HCT116 (cell line): Measurements from ENCODE around the gene SUSD6. TPM values are rescaled to one million over a fixed set of nuclear protein-coding genes. Genes with fewer than 3 reads are reported as not detected.

Source experiments
- ATAC-seq: fragments of 200-7000 bp; cut with Tn5 transposase; 2 replicates; pipeline ENCODE4 v1.9.1; 2020; ENCODE audit warnings: mild to moderate bottlenecking, moderate library complexity
- BruUV-seq: library from RNA; stranded (reverse); fragments of 400-500 nt; replicated peaks from 2 replicates; lab custom pipeline; 2021; lab: Mats Ljungman, UMichigan
- CTCF ChIA-PET: fragments of 300-600 bp; sonication (Branson Sonifier 250); formaldehyde crosslinking; loops from one replicate; lab custom pipeline; 2021; ENCODE audit warnings: antibody characterized with exemption; lab: Charles Lee
- POLR2A ChIA-PET: fragments of 300-600, 350-600 bp; sonication (Branson Sonifier 250); formaldehyde crosslinking; loops from one replicate; lab custom pipeline; 2021; ENCODE audit warnings: antibody characterized with exemption; lab: Charles Lee
- RAD21 ChIA-PET, 2 experiments: fragments of 300-600 bp; sonication (Branson Sonifier 250); formaldehyde crosslinking; loops; one replicate each; lab custom pipeline; 2023; ENCODE audit warnings: low total read pairs in 2 of 2; ENCODE audit not compliant: uncharacterized antibody in 2 of 2, unreplicated experiment in 2 of 2, low non-redundant PET in 1 of 2; lab: Charles Lee
- DNase-seq: peaks from one replicate; pipeline ENCODE4 v3.0.0-alpha.2; 2010; ENCODE audit warnings: low read depth, low spot score
- H2AFZ ChIP-seq: fragments of 200-600 bp; shearing (Covaris generic), sonication (generic); 2 replicates; pipeline ENCODE4 v1.6.1; 2017; ENCODE audit warnings: low read depth, mixed run types, mixed read lengths, antibody characterized with exemption, low read length; ENCODE audit not compliant: poor library complexity, severe bottlenecking
- H3K27ac ChIP-seq: 2 replicates; pipeline ENCODE4 v1.5.1; 2012; ENCODE audit warnings: low read depth, low read length
- H3K27me3 ChIP-seq: fragments of 200-600 bp; sonication (generic); 2 replicates; pipeline ENCODE4 v1.6.1; 2016; ENCODE audit warnings: mixed run types, low read length, mixed read lengths; ENCODE audit not compliant: insufficient read depth
- H3K36me3 ChIP-seq, 2 experiments: fragments of 200-500 bp in 1 of 2; fragments of 200-600 bp in 1 of 2; sonication (Bioruptor generic) in 1 of 2; sonication (generic) in 1 of 2; 2 replicates each; pipeline versions ENCODE4 v1.5.1 to v1.6.1; 2014 to 2016; ENCODE audit warnings: low read length in 2 of 2, inconsistent platforms in 1 of 2, mixed read lengths in 1 of 2, mixed run types in 1 of 2; ENCODE audit not compliant: insufficient read depth in 2 of 2, control insufficient read depth in 1 of 2
- H3K4me1 ChIP-seq, 2 experiments: fragments of 200-600 bp in 1 of 2; sonication (generic) in 1 of 2; 2 replicates each; pipeline versions ENCODE4 v1.5.1 to v1.6.1; 2012 to 2017; ENCODE audit warnings: low read length in 2 of 2, inconsistent platforms in 1 of 2, mild to moderate bottlenecking in 1 of 2, mixed read lengths in 1 of 2, mixed run types in 1 of 2, moderate library complexity in 1 of 2; ENCODE audit not compliant: insufficient read depth in 2 of 2, control insufficient read depth in 1 of 2
- H3K4me2 ChIP-seq: fragments of 200-600 bp; sonication (generic); 2 replicates; pipeline ENCODE4 v1.6.1; 2017; ENCODE audit warnings: mixed run types, low read length, mixed read lengths
- H3K4me3 ChIP-seq, 2 experiments: fragments of 200-600 bp in 1 of 2; sonication (generic) in 1 of 2; replicated peaks in 1 of 2; 2 replicates each; pipeline ENCODE4 v1.5.1; 2011 to 2016; ENCODE audit warnings: low read length in 2 of 2, control low read depth in 1 of 2, low read depth in 1 of 2, mild to moderate bottlenecking in 1 of 2, mixed read lengths in 1 of 2, mixed run types in 1 of 2
- H3K79me2 ChIP-seq: fragments of 200-600 bp; sonication (generic); 2 replicates; pipeline ENCODE4 v1.6.1; 2017; ENCODE audit warnings: mild to moderate bottlenecking, mixed run types, low read length, moderate library complexity, mixed read lengths; ENCODE audit not compliant: insufficient read depth
- H3K9ac ChIP-seq: fragments of 200-600 bp; sonication (generic); 2 replicates; pipeline ENCODE4 v1.6.1; 2016; ENCODE audit warnings: low read length, mixed read lengths
- H3K9me2 ChIP-seq: fragments of 200-600 bp; sonication (generic), shearing (Covaris generic); 2 replicates; pipeline ENCODE4 v1.6.1; 2017; ENCODE audit warnings: mixed run types, mild to moderate bottlenecking, moderate library complexity; ENCODE audit not compliant: insufficient read depth
- H3K9me3 ChIP-seq, 2 experiments: fragments of 200-500 bp in 1 of 2; fragments of 200-600 bp in 1 of 2; sonication (Bioruptor generic) in 1 of 2; sonication (generic) in 1 of 2; 2 replicates each; pipeline ENCODE4 v1.6.1; 2014 to 2017; ENCODE audit warnings: low read length in 2 of 2, mixed read lengths in 2 of 2, inconsistent platforms in 1 of 2, low read depth in 1 of 2, mild to moderate bottlenecking in 1 of 2, mixed run types in 1 of 2, moderate library complexity in 1 of 2; ENCODE audit not compliant: control insufficient read depth in 1 of 2, insufficient read depth in 1 of 2
- H4K20me1 ChIP-seq: fragments of 200-600 bp; sonication (generic), shearing (Covaris generic); 2 replicates; pipeline ENCODE4 v1.6.1; 2017; ENCODE audit warnings: mixed run types, mild to moderate bottlenecking, moderate library complexity; ENCODE audit not compliant: insufficient read depth
- ELF1 ChIP-seq: IDR thresholded peaks from 2 replicates; pipeline ENCODE4 v1.6.1; 2012; ENCODE audit warnings: low read depth, borderline replicate concordance
- MAX ChIP-seq: IDR thresholded peaks from 2 replicates; pipeline ENCODE4 v1.6.1; 2012
- SP1 ChIP-seq: IDR thresholded peaks from 2 replicates; pipeline ENCODE4 v1.6.1; 2012; ENCODE audit warnings: low read depth
- ZBTB33 ChIP-seq: IDR thresholded peaks from 2 replicates; pipeline ENCODE4 v1.6.1; 2011; ENCODE audit warnings: mild to moderate bottlenecking, low read length, moderate library complexity; ENCODE audit not compliant: insufficient replicate concordance; ENCODE audit errors: extremely low read depth
- intact Hi-C: fragments of 100-400 bp; cut with micrococcal nuclease; formaldehyde crosslinking; loops from 2 replicates; pipeline ENCODE4 v1.10.0; 2022
- total RNA-seq: library from RNA; stranded (reverse); gene quantifications from one replicate; pipeline ENCODE4 v1.2.1, GENCODE V29; 2021; ENCODE audit not compliant: unreplicated experiment

SUSD6 gene
- total RNA-seq, 1 experiment from 2014 or later: 6.4 TPM

- no peaks in the 10 kb centered on the region for H3K9me2 ChIP-seq
- ChIA-PET POLR2A (no interaction called here), RAD21 (no interaction called here), CTCF (no interaction called here)
- peaks cover 34 to 54% of the 10 kb centered on the region in 2 experiments for H3K4me1 ChIP-seq
- 0 out of 2 replicates have a peak, but pooled peaks have one; percentile 21 for TF ChIP-seq SP1
- no peak for TF ChIP-seq ELF1
- no peak overlapping the region for H2AFZ ChIP-seq
- H3K4me3 ChIP-seq: no peak overlapping the region
- intact Hi-C loops: no loop called here
- no peaks in the 10 kb centered on the region for H3K9me3 ChIP-seq
- H4K20me1 ChIP-seq: no peaks in the 10 kb centered on the region
- H3K4me2 ChIP-seq: no peak overlapping the region
- no peak overlapping the region for H3K27ac ChIP-seq
- ATAC-seq (no peak), DNase-seq (no peak)
- H3K27me3 ChIP-seq: no peaks in the 10 kb centered on the region
- H3K36me3 ChIP-seq: no peaks in the 10 kb centered on the region
- BruUV-seq: no TSS peak
- no peak overlapping the region for H3K9ac ChIP-seq
- no peaks in the 10 kb centered on the region for H3K79me2 ChIP-seq
Measured at GRCh38 chr14:69654116-69654515, 42.7 kb downstream of the SUSD6 start.

GRCh38 chr14:69657950-69658355, 46.6 kb downstream of the SUSD6 start:
- H3K9me2 ChIP-seq: no peaks in the 10 kb centered on the region
- POLR2A ChIA-PET: no interaction called here
- H3K9ac ChIP-seq: peak overlapping the region; percentile 24; the same call in 1 of the 2 replicates
- H3K27ac ChIP-seq: peak overlapping the region; percentile 48; the same call in 1 of the 2 replicates
- RAD21 ChIA-PET: no interaction called here
- no TSS peak for BruUV-seq
- no peaks in the 10 kb centered on the region for H3K36me3 ChIP-seq
- no peaks in the 10 kb centered on the region for H3K9me3 ChIP-seq
- DNase-seq (no peak), ATAC-seq (peak; percentile 72)
- peak overlapping the region; percentile 60 for H3K4me2 ChIP-seq
- CTCF ChIA-PET: no interaction called here
- H2AFZ ChIP-seq: no peak overlapping the region
- intact Hi-C loops: no loop called here
- 0 out of 2 replicates have a peak, but pooled peaks have one; percentile 33 for TF ChIP-seq MAX
- no peak for TF ChIP-seq ZBTB33
- H3K27me3 ChIP-seq: no peaks in the 10 kb centered on the region
- H3K4me3 ChIP-seq: 0 out of 4 replicates have a peak overlapping the region, but pooled peaks of 1 of the 2 experiments have one; percentile 3
- no peaks in the 10 kb centered on the region for H3K79me2 ChIP-seq
- H4K20me1 ChIP-seq: no peaks in the 10 kb centered on the region
- peaks cover 17 to 29% of the 10 kb centered on the region in 2 experiments for H3K4me1 ChIP-seq
